Activated naive CD4-positive, alpha-beta T cell treated with Interleukin-2 at 50 U/mL for 16 hours (primary cell): Measurements from ENCODE around the gene PEX10.

Experiments used
- DNase-seq: peaks from one replicate; pipeline ENCODE4 v3.0.0-alpha.2; 2020

The PEX10 gene

GRCh38 chr1:2418791-2419320 is 6.5 kb upstream of the PEX10 start:
- DNase-seq, result no peak

GRCh38 chr1:2417833-2418225 is 5.5 kb upstream of the PEX10 start:
- no peak for DNase-seq

- no peak for DNase-seq
These were observed 4.9 kb upstream of the PEX10 start for GRCh38 chr1:2417083-2417832.

GRCh38 chr1:2416403-2416802 is 4.0 kb upstream of the PEX10 start:
- peak; percentile 34 for DNase-seq

- peak; percentile 52 for DNase-seq
These were observed 3.4 kb upstream of the PEX10 start for GRCh38 chr1:2415801-2416208.

GRCh38 chr1:2415337-2415736 is 3.0 kb upstream of the PEX10 start:
- DNase-seq, result peak; percentile 11

- peak; percentile 83 for DNase-seq
These were observed 2.1 kb upstream of the PEX10 start for GRCh38 chr1:2414297-2414958.

GRCh38 chr1:2413495-2414296 is 1.3 kb upstream of the PEX10 start:
- peak; percentile 17 for DNase-seq

GRCh38 chr1:2412773-2413494 is 570 bp upstream of the PEX10 start:
- peak; percentile 25 for DNase-seq

- no peak for DNase-seq
These were observed 466 bp downstream of the PEX10 start for GRCh38 chr1:2411801-2412394.

- no peak for DNase-seq
These were observed 2.6 kb downstream of the PEX10 start for GRCh38 chr1:2409745-2410144.

GRCh38 chr1:2408859-2409276 is 3.5 kb downstream of the PEX10 start:
- DNase-seq, result no peak

GRCh38 chr1:2408456-2408855 is 3.9 kb downstream of the PEX10 start:
- no peak for DNase-seq

- no peak for DNase-seq
These were observed 4.4 kb downstream of the PEX10 start for GRCh38 chr1:2407991-2408275.

GRCh38 chr1:2407166-2407990 is 5.0 kb downstream of the PEX10 start:
- no peak for DNase-seq

GRCh38 chr1:2406451-2407041 is 5.8 kb downstream of the PEX10 start:
- DNase-seq, result no peak

GRCh38 chr1:2405588-2406295 is 6.6 kb downstream of the PEX10 start:
- no peak for DNase-seq

- DNase-seq, result no peak
These were observed 7.4 kb downstream of the PEX10 start for GRCh38 chr1:2404890-2405511.

- DNase-seq, result no peak
These were observed 8.0 kb downstream of the PEX10 start for GRCh38 chr1:2404142-2404889.
